ENCODE results near the gene ALDH1B1. TPM values are rescaled to one million over a fixed set of nuclear protein-coding genes. Genes with fewer than 3 reads are reported as not detected.

Gene ALDH1B1
- total and polyA plus RNA-seq, 2 of the 13 experiments (the other 11 are each of a cell fraction or from before 2014, with no cell fraction given): 45.1 to 125 TPM

DNA sequence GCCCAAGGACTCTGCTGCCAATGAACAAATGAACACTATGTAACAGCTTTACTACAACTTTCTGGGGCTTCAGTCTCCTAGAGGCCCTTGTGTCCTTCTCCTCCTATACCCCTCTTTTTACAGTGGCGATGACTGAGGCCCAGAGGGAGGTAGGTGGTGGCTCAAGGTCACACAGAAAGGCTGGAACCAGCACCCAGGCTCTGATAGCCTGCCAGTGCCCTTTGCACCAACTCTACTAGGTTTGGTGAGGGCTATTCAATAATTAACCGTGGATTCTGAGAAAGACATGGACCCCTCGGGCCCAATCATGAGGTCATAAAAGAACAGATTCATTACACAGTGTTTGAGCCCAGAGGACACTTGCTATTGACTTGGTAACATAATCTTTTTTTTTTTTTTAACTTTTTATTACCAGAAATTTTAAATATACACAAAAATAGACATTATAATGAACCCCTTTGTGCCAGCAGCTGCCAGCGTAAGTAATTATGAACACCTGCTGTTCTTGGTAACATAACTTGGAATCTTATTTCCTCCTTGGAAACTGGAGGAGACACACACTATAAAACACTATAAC lies 6.1 kb upstream of the ALDH1B1 start (continued):
- TF ChIP-seq PLRG1 (conservative IDR thresholded peaks at IDR 0.05) (no peak), SP1 (IDR thresholded peaks at IDR 0.05) (no peak), SP1 (CRISPR knock-in tag; IDR thresholded peaks at IDR 0.05) (no peak), KMT2A (CRISPR knock-in tag; IDR thresholded peaks at IDR 0.05) (no peak), GLI4 (CRISPR knock-in tag; IDR thresholded peaks at IDR 0.05; ENCODE audit: borderline replicate concordance) (no peak), TRIM24 (CRISPR knock-in tag; IDR thresholded peaks at IDR 0.05) (no peak), IRF2 (CRISPR knock-in tag; IDR thresholded peaks at IDR 0.05) (peak; percentile 59; the same call in 1 of the 2 replicates), BHLHE40 (IDR thresholded peaks at IDR 0.05; ENCODE audit: low read length) (no peak), HNRNPLL (IDR thresholded peaks at IDR 0.05; ENCODE audit: low read depth, low read length, poor library complexity, severe bottlenecking) (no peak), MXD4 (CRISPR knock-in tag; IDR thresholded peaks at IDR 0.05) (no peak), RFX3 (CRISPR knock-in tag; IDR thresholded peaks at IDR 0.05) (no peak), HCFC1 (IDR thresholded peaks at IDR 0.05; ENCODE audit: low read depth, low read length) (no peak), SMAD3 (CRISPR knock-in tag; IDR thresholded peaks at IDR 0.05) (peak; percentile 19; the same call in 1 of the 2 replicates), ZFY (CRISPR knock-in tag; IDR thresholded peaks at IDR 0.05) (no peak), ZNF234 (CRISPR knock-in tag; conservative IDR thresholded peaks at IDR 0.05) (no peak), PAWR (CRISPR knock-in tag; IDR thresholded peaks at IDR 0.05; ENCODE audit: borderline replicate concordance) (no peak), ZNF101 (CRISPR knock-in tag; IDR thresholded peaks at IDR 0.05; ENCODE audit: borderline replicate concordance, low read depth) (no peak), ZNF317 (CRISPR knock-in tag; IDR thresholded peaks at IDR 0.05) (no peak), RFX5 (IDR thresholded peaks at IDR 0.05; ENCODE audit: low read depth, low read length) (no peak), ZFP82 (CRISPR knock-in tag; IDR thresholded peaks at IDR 0.05; ENCODE audit: borderline replicate concordance) (no peak), ZNF264 (CRISPR knock-in tag; IDR thresholded peaks at IDR 0.05) (no peak), NFRKB (IDR thresholded peaks at IDR 0.05) (no peak), ELF4 (CRISPR knock-in tag; IDR thresholded peaks at IDR 0.05; ENCODE audit: borderline replicate concordance) (no peak), MTA1 (CRISPR knock-in tag; IDR thresholded peaks at IDR 0.05; ENCODE audit: borderline replicate concordance) (no peak), ZNF670 (CRISPR knock-in tag; IDR thresholded peaks at IDR 0.05; ENCODE audit: borderline replicate concordance) (no peak), ZNF598 (CRISPR knock-in tag; IDR thresholded peaks at IDR 0.05; ENCODE audit: borderline replicate concordance) (no peak)
- TF ChIP-seq, protein P1, sequence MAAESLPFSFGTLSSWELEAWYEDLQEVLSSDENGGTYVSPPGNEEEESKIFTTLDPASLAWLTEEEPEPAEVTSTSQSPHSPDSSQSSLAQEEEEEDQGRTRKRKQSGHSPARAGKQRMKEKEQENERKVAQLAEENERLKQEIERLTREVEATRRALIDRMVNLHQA (CRISPR knock-in tag; IDR thresholded peaks at IDR 0.05): no peak
- TF ChIP-seq, protein P2, sequence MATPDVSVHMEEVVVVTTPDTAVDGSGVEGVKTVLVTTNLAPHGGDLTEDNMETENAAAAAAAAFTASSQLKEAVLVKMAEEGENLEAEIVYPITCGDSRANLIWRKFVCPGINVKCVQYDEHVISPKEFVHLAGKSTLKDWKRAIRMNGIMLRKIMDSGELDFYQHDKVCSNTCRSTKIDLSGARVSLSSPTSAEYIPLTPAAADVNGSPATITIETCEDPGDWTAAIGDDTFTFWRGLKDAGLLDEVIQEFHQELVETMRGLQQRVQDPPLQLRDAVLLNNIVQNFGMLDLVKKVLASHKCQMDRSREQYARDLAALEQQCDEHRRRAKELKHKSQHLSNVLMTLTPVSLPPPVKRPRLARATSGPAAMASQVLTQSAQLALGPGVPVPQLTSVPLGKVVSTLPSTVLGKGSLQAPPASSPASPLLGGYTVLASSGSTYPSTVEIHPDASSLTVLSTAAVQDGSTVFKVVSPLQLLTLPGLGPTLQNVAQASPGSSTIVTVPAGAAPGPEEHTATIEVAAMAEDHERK (CRISPR knock-in tag; IDR thresholded peaks at IDR 0.05; ENCODE audit: low read depth): no peak
- TF ChIP-seq, protein P3, sequence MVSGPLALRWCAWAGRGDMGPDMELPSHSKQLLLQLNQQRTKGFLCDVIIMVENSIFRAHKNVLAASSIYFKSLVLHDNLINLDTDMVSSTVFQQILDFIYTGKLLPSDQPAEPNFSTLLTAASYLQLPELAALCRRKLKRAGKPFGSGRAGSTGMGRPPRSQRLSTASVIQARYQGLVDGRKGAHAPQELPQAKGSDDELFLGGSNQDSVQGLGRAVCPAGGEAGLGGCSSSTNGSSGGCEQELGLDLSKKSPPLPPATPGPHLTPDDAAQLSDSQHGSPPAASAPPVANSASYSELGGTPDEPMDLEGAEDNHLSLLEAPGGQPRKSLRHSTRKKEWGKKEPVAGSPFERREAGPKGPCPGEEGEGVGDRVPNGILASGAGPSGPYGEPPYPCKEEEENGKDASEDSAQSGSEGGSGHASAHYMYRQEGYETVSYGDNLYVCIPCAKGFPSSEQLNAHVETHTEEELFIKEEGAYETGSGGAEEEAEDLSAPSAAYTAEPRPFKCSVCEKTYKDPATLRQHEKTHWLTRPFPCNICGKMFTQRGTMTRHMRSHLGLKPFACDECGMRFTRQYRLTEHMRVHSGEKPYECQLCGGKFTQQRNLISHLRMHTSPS (CRISPR knock-in tag; IDR thresholded peaks at IDR 0.05; ENCODE audit: low read depth): peak; percentile 81; the same call in 1 of the 2 replicates

Measured in HepG2 (cell line).